HEK293 (cell line): ENCODE results near the gene XKRX.

Experiments
- CTCF ChIA-PET: fragments of 350-600 bp; formaldehyde crosslinking; extraction: SDS; loops from one replicate; lab custom pipeline; 2021; ENCODE audit warnings: antibody characterized with exemption; lab: Yijun Ruan, JAX
- POLR2A ChIA-PET: fragments of 300-600 bp; formaldehyde crosslinking; extraction: SDS; loops from one replicate; lab custom pipeline; 2020; ENCODE audit warnings: antibody characterized with exemption, inconsistent platforms; lab: Yijun Ruan, JAX
- H3K27ac ChIP-seq: fragments of 200-500 bp; sonication (Bioruptor generic); 2 replicates; pipeline ENCODE4 v1.5.1; 2014; ENCODE audit warnings: low read depth, low read length, control low read depth, inconsistent platforms; ENCODE audit errors: extremely low read depth
- H3K36me3 ChIP-seq, 2 experiments: fragments of 200-500 bp in 1 of 2; sonication (Bioruptor generic) in 1 of 2; 1 replicate in 1 of 2; 2 replicates in 1 of 2; pipeline ENCODE4 v1.5.1; 2014 to 2017; ENCODE audit warnings: inconsistent platforms in 2 of 2, low read length in 2 of 2; ENCODE audit not compliant: control insufficient read depth in 2 of 2, insufficient read depth in 1 of 2
- H3K4me1 ChIP-seq: fragments of 200-500 bp; sonication (Bioruptor generic); 2 replicates; pipeline ENCODE4 v1.5.1; 2014; ENCODE audit warnings: mild to moderate bottlenecking, low read length, inconsistent platforms; ENCODE audit not compliant: control insufficient read depth, insufficient read depth
- H3K4me3 ChIP-seq: 2 replicates; pipeline ENCODE4 v1.5.1; 2011; ENCODE audit warnings: low read depth, mild to moderate bottlenecking, control low read depth, low read length, moderate library complexity
- H3K9me3 ChIP-seq: fragments of 200-500 bp; sonication (Bioruptor generic); 2 replicates; pipeline ENCODE4 v1.5.1; 2014; ENCODE audit warnings: low read depth, low read length, inconsistent platforms; ENCODE audit not compliant: control insufficient read depth, insufficient read depth
- BCL11B ChIP-seq: fragments of 450-650 bp; formaldehyde crosslinking; IDR thresholded peaks from 2 replicates; pipeline ENCODE4 v1.5.1; 2016; ENCODE audit warnings: low read depth, missing biosample characterization, missing genetic modification characterization
- FEZF1 ChIP-seq: fragments of 450-650 bp; formaldehyde crosslinking; IDR thresholded peaks from 2 replicates; pipeline ENCODE4 v1.5.1; 2016; ENCODE audit warnings: missing biosample characterization, missing genetic modification characterization
- SP2 ChIP-seq: fragments of 450-650 bp; formaldehyde crosslinking; IDR thresholded peaks from 2 replicates; pipeline ENCODE4 v1.5.1; 2016; ENCODE audit warnings: missing biosample characterization, missing genetic modification characterization
- WT1 ChIP-seq: fragments of 450-650 bp; formaldehyde crosslinking; IDR thresholded peaks from 2 replicates; pipeline ENCODE4 v1.5.1; 2016; ENCODE audit warnings: missing biosample characterization, missing genetic modification characterization
- ZBTB7A ChIP-seq: fragments of 450-650 bp; formaldehyde crosslinking; IDR thresholded peaks from 2 replicates; pipeline ENCODE4 v1.5.1; 2016; ENCODE audit warnings: low read depth, missing biosample characterization, missing genetic modification characterization
- ZNF112 ChIP-seq: fragments of 450-650 bp; formaldehyde crosslinking; IDR thresholded peaks from 2 replicates; pipeline ENCODE4 v1.5.0; 2017; ENCODE audit warnings: missing biosample characterization, missing genetic modification characterization
- ZNF132 ChIP-seq: fragments of 450-650 bp; formaldehyde crosslinking; IDR thresholded peaks from 2 replicates; pipeline ENCODE4 v1.5.1; 2017; ENCODE audit warnings: missing biosample characterization, missing genetic modification characterization, borderline replicate concordance
- ZNF175 ChIP-seq: fragments of 450-650 bp; formaldehyde crosslinking; IDR thresholded peaks from 2 replicates; pipeline ENCODE4 v1.5.1; 2016; ENCODE audit warnings: missing biosample characterization, missing genetic modification characterization
- ZNF202 ChIP-seq: fragments of 450-650 bp; formaldehyde crosslinking; IDR thresholded peaks from 2 replicates; pipeline ENCODE4 v1.5.1; 2016; ENCODE audit warnings: missing biosample characterization, missing genetic modification characterization, borderline replicate concordance
- ZNF214 ChIP-seq: fragments of 450-650 bp; formaldehyde crosslinking; IDR thresholded peaks from 2 replicates; pipeline ENCODE4 v1.5.1; 2017; ENCODE audit warnings: missing biosample characterization, mild to moderate bottlenecking, missing genetic modification characterization, borderline replicate concordance
- ZNF221 ChIP-seq: fragments of 450-650 bp; formaldehyde crosslinking; IDR thresholded peaks from 2 replicates; pipeline ENCODE4 v1.5.1; 2017; ENCODE audit warnings: missing biosample characterization, missing genetic modification characterization, borderline replicate concordance
- ZNF266 ChIP-seq: fragments of 450-650 bp; formaldehyde crosslinking; IDR thresholded peaks from 2 replicates; pipeline ENCODE4 v1.5.1; 2016; ENCODE audit warnings: missing biosample characterization, missing genetic modification characterization, low read depth
- ZNF416 ChIP-seq: fragments of 450-650 bp; formaldehyde crosslinking; IDR thresholded peaks from 2 replicates; pipeline ENCODE4 v1.5.1; 2016; ENCODE audit warnings: missing biosample characterization, missing genetic modification characterization
- ZNF473 ChIP-seq: fragments of 450-650 bp; formaldehyde crosslinking; IDR thresholded peaks from 2 replicates; pipeline ENCODE4 v1.5.1; 2017; ENCODE audit warnings: missing biosample characterization, missing genetic modification characterization
- ZNF521 ChIP-seq: fragments of 450-650 bp; formaldehyde crosslinking; IDR thresholded peaks from 2 replicates; pipeline ENCODE4 v1.5.1; 2017; ENCODE audit warnings: missing biosample characterization, mild to moderate bottlenecking, missing genetic modification characterization
- ZNF544 ChIP-seq: fragments of 450-650 bp; formaldehyde crosslinking; IDR thresholded peaks from 2 replicates; pipeline ENCODE4 v1.5.0; 2017; ENCODE audit warnings: missing biosample characterization, missing genetic modification characterization
- ZNF555 ChIP-seq: fragments of 450-650 bp; formaldehyde crosslinking; conservative IDR thresholded peaks from 2 replicates; pipeline ENCODE4 v1.5.1; 2017; ENCODE audit warnings: missing biosample characterization, mild to moderate bottlenecking, missing genetic modification characterization, inconsistent platforms
- ZNF560 ChIP-seq: fragments of 450-650 bp; formaldehyde crosslinking; IDR thresholded peaks from 2 replicates; pipeline ENCODE4 v1.5.1; 2017; ENCODE audit warnings: missing biosample characterization, missing genetic modification characterization, borderline replicate concordance
- ZNF596 ChIP-seq: fragments of 450-650 bp; IDR thresholded peaks from 2 replicates; pipeline ENCODE4 v1.5.0; 2018; ENCODE audit warnings: missing biosample characterization, mild to moderate bottlenecking, missing genetic modification characterization, moderate library complexity
- ZNF677 ChIP-seq: fragments of 450-650 bp; IDR thresholded peaks from 2 replicates; pipeline ENCODE4 v1.5.0; 2018; ENCODE audit warnings: missing biosample characterization, mild to moderate bottlenecking, missing genetic modification characterization, moderate library complexity
- ZNF707 ChIP-seq: fragments of 450-650 bp; formaldehyde crosslinking; IDR thresholded peaks from 2 replicates; pipeline ENCODE4 v1.5.1; 2016; ENCODE audit warnings: missing biosample characterization, missing genetic modification characterization
- ZNF747 ChIP-seq: fragments of 450-650 bp; formaldehyde crosslinking; IDR thresholded peaks from 2 replicates; pipeline ENCODE4 v1.5.1; 2016; ENCODE audit warnings: missing biosample characterization, missing genetic modification characterization
- ZNF777 ChIP-seq: fragments of 450-650 bp; formaldehyde crosslinking; IDR thresholded peaks from 2 replicates; pipeline ENCODE4 v1.5.1; 2017; ENCODE audit warnings: missing biosample characterization, missing genetic modification characterization, borderline replicate concordance
- ZNF785 ChIP-seq: fragments of 450-650 bp; formaldehyde crosslinking; IDR thresholded peaks from 2 replicates; pipeline ENCODE4 v1.5.1; 2016; ENCODE audit warnings: missing biosample characterization, missing genetic modification characterization
- TF ChIP-seq, protein P1 (sequence below): fragments of 450-650 bp; formaldehyde crosslinking; IDR thresholded peaks from 2 replicates; pipeline ENCODE4 v1.5.1; 2016; ENCODE audit warnings: missing biosample characterization, missing genetic modification characterization
- TF ChIP-seq, protein P2 (sequence below): fragments of 450-650 bp; formaldehyde crosslinking; IDR thresholded peaks from 2 replicates; pipeline ENCODE4 v1.5.1; 2016; ENCODE audit warnings: missing biosample characterization, missing genetic modification characterization
- TF ChIP-seq, protein P3 (sequence below): fragments of 450-650 bp; formaldehyde crosslinking; IDR thresholded peaks from 2 replicates; pipeline ENCODE4 v1.5.1; 2016; ENCODE audit warnings: missing biosample characterization, missing genetic modification characterization, borderline replicate concordance
- TF ChIP-seq, protein P4 (sequence below): fragments of 450-650 bp; formaldehyde crosslinking; IDR thresholded peaks from 2 replicates; pipeline ENCODE4 v1.5.1; 2016; ENCODE audit warnings: missing biosample characterization, missing genetic modification characterization

Gene XKRX

DNA sequence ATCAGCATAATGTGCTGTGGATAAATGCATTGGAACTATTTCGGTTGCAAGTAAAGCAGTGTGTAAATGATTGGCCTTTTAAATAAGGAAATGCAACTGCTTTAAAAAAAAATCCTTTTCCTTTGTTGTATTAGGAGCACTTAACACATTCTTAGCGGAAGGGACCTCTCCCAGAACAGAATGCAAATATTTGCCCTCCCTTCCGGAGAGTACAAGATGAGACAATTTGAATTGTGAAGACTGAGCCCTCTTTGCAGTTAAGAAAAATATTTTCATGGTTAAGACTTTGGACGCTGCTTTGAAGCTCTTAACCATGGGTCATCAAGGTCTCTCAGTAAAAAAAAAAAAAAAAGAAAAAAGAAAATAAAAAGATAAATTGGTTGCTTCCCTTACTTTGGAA is 45.1 kb downstream of the XKRX start (continued):
- TF ChIP-seq ZNF521 (no peak), ZNF785 (tag by site-specific recombination) (no peak), ZNF214 (tag by site-specific recombination) (no peak), ZNF596 (no peak), SP2 (tag by site-specific recombination) (no peak), ZBTB7A (tag by site-specific recombination) (no peak), ZNF544 (no peak), ZNF175 (tag by site-specific recombination) (no peak)

DNA sequence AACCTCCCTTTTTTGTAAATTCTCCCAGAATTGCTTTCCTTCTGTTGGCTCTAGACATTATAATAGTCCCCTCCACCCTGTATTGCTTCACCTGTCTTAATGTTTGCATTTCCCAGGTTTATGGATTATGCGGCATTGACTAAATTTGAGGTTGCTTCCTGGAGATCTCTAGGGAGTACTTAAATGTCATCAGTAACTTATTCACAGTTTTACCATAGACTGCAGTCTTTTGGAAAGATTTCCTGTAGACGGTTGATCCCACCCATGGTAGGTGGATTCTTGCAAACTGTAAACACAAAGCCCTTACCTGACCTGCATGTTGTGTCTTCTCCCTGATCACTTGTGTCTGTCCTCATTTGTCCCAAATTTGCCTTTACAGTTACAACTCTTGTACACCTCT is 48.3 kb downstream of the XKRX start:
- no peak overlapping the region for H3K4me3 ChIP-seq
- TF ChIP-seq ZNF560 (tag by site-specific recombination), result no peak
- TF ChIP-seq FEZF1 (tag by site-specific recombination), result no peak
- no peak for TF ChIP-seq ZNF677 (tag by site-specific recombination)
- TF ChIP-seq, protein P1, sequence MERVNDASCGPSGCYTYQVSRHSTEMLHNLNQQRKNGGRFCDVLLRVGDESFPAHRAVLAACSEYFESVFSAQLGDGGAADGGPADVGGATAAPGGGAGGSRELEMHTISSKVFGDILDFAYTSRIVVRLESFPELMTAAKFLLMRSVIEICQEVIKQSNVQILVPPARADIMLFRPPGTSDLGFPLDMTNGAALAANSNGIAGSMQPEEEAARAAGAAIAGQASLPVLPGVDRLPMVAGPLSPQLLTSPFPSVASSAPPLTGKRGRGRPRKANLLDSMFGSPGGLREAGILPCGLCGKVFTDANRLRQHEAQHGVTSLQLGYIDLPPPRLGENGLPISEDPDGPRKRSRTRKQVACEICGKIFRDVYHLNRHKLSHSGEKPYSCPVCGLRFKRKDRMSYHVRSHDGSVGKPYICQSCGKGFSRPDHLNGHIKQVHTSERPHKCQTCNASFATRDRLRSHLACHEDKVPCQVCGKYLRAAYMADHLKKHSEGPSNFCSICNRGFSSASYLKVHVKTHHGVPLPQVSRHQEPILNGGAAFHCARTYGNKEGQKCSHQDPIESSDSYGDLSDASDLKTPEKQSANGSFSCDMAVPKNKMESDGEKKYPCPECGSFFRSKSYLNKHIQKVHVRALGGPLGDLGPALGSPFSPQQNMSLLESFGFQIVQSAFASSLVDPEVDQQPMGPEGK (tag by site-specific recombination), result no peak
- TF ChIP-seq ZNF221 (tag by site-specific recombination), result no peak
- TF ChIP-seq, protein P2, sequence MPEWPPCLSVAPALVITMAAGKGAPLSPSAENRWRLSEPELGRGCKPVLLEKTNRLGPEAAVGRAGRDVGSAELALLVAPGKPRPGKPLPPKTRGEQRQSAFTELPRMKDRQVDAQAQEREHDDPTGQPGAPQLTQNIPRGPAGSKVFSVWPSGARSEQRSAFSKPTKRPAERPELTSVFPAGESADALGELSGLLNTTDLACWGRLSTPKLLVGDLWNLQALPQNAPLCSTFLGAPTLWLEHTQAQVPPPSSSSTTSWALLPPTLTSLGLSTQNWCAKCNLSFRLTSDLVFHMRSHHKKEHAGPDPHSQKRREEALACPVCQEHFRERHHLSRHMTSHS (tag by site-specific recombination), result no peak
- TF ChIP-seq ZNF747 (tag by site-specific recombination), result no peak
- no peak for TF ChIP-seq ZNF112 (tag by site-specific recombination)
- TF ChIP-seq ZNF202 (tag by site-specific recombination), result no peak
- no peak for TF ChIP-seq ZNF473 (tag by site-specific recombination)
- TF ChIP-seq ZNF707 (tag by site-specific recombination), result no peak
- no peak for TF ChIP-seq ZNF416 (tag by site-specific recombination)
- no peak for TF ChIP-seq ZNF777
- no peak for TF ChIP-seq ZNF266 (tag by site-specific recombination)
- no peak for TF ChIP-seq BCL11B (tag by site-specific recombination)
- ChIA-PET CTCF (no interaction called here), POLR2A (no interaction called here)
- H3K9me3 ChIP-seq, result no peaks in the 10 kb centered on the region
- no peaks in the 10 kb centered on the region for H3K36me3 ChIP-seq
- no peaks in the 10 kb centered on the region for H3K4me1 ChIP-seq
- H3K27ac ChIP-seq, result no peak overlapping the region

DNA sequence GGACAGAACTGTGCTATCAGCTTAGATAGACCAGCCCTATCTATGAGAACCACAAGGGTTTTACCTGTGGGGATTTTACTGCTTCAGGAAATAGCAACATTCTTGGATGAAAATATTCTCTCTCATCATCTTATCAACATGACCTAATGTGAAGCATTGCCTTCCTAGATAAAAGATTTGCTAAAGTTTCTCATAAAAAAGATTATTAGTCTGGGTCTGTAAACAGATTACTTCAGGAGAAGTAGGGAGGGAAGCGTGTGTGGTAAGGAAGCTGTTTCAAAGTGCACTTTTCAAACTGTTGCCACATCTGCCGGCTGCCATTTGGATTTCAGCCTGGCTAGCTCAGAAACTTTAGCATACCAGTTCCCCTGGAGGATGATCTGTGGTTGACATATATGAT is 54.4 kb downstream of the XKRX start, which contains the start of gene NOX1:
Gene NOX1, minus strand, starts transcription at position 35 of the 400 bp plus-strand sequence. CDS start 220 bp downstream, outside the sequence.
- TF ChIP-seq, protein P3, sequence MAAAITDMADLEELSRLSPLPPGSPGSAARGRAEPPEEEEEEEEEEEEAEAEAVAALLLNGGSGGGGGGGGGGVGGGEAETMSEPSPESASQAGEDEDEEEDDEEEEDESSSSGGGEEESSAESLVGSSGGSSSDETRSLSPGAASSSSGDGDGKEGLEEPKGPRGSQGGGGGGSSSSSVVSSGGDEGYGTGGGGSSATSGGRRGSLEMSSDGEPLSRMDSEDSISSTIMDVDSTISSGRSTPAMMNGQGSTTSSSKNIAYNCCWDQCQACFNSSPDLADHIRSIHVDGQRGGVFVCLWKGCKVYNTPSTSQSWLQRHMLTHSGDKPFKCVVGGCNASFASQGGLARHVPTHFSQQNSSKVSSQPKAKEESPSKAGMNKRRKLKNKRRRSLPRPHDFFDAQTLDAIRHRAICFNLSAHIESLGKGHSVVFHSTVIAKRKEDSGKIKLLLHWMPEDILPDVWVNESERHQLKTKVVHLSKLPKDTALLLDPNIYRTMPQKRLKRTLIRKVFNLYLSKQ, result no peak
- TF ChIP-seq ZNF112 (tag by site-specific recombination) (no peak), ZNF132 (tag by site-specific recombination) (no peak), WT1 (tag by site-specific recombination) (no peak), ZNF221 (tag by site-specific recombination) (no peak), ZNF555 (no peak)
- TF ChIP-seq, protein P4, sequence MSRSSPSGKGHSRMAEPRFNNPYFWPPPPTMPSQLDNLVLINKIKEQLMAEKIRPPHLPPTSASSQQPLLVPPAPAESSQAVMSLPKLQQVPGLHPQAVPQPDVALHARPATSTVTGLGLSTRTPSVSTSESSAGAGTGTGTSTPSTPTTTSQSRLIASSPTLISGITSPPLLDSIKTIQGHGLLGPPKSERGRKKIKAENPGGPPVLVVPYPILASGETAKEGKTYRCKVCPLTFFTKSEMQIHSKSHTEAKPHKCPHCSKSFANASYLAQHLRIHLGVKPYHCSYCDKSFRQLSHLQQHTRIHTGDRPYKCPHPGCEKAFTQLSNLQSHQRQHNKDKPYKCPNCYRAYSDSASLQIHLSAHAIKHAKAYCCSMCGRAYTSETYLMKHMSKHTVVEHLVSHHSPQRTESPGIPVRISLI, result no peak
- no peak within 1 kb of the TSS for H3K4me3 ChIP-seq
- no peaks in the 10 kb centered on the region for H3K36me3 ChIP-seq
- ChIA-PET CTCF (interaction anchor here (0.5 kb wide), 1 partner anchor 370 kb away, joined by 3 read pairs; no protein-coding TSS in a partner anchor), POLR2A (no interaction called here)
- H3K9me3 ChIP-seq, result no peaks in the 10 kb centered on the region
- no peaks in the 10 kb centered on the region for H3K4me1 ChIP-seq
- no peak within 1 kb of the TSS for H3K27ac ChIP-seq
